ENCODE data around the gene RFNG.

- TF ChIP-seq CTCF (IDR thresholded peaks at IDR 0.05) (no peak), ZFX (IDR thresholded peaks at IDR 0.05; ENCODE audit: borderline replicate concordance) (no peak)
Measured at GRCh38 chr17:82061047-82061925, 9.7 kb upstream of the RFNG start.
